ENCODE measurements around the gene ROPN1L. TPM values are rescaled to one million over a fixed set of nuclear protein-coding genes. Genes with fewer than 3 reads are reported as not detected.

Gene ROPN1L
- total RNA-seq, 1 donor from 2014 or later, result not detected

- Mint-ChIP-seq H3K4me1 (peaks cover 15% of the 10 kb centered on the region), H3K27me3 (ENCODE audit: insufficient read depth, low read depth) (peaks cover 7% of the 10 kb centered on the region), H3K36me3 (no peaks in the 10 kb centered on the region), H3K9me3 (no peaks in the 10 kb centered on the region), H3K27ac (no peak overlapping the region), H3K4me3 (peak overlapping the region; percentile 16)
- TF ChIP-seq EZH2 (IDR thresholded peaks at IDR 0.05) (no peak), EZH2phosphoT487 (IDR thresholded peaks at IDR 0.05) (no peak), CTCF (IDR thresholded peaks at IDR 0.05) (no peak)
- no peaks in the 10 kb centered on the region for H3K36me3 ChIP-seq
- DNase-seq (ENCODE audit: low spot score), result no peak
- H3K9ac ChIP-seq, result no peak overlapping the region
- H3K79me2 ChIP-seq (ENCODE audit: low read depth), result no peaks in the 10 kb centered on the region
- H3K9me3 ChIP-seq (ENCODE audit: low read depth), result no peaks in the 10 kb centered on the region
- H3K27ac ChIP-seq, result no peak overlapping the region
- H3K4me2 ChIP-seq, result no peak overlapping the region
- H4K20me1 ChIP-seq (ENCODE audit: low read depth), result no peaks in the 10 kb centered on the region
- H3K27me3 ChIP-seq, result no peaks in the 10 kb centered on the region
- no peak overlapping the region for H2AFZ ChIP-seq (replicated peaks)
- H3K4me1 ChIP-seq, result peaks cover 7% of the 10 kb centered on the region
- no peaks in the 10 kb centered on the region for H3F3A ChIP-seq (ENCODE audit: low read depth)
- no peak overlapping the region for H3K4me3 ChIP-seq
Observed at GRCh38 chr5:10500669-10501068, 59.0 kb downstream of the ROPN1L start.

- TF ChIP-seq CTCF (IDR thresholded peaks at IDR 0.05) (no peak), EZH2phosphoT487 (IDR thresholded peaks at IDR 0.05) (no peak), EZH2 (IDR thresholded peaks at IDR 0.05) (no peak)
- H3F3A ChIP-seq (ENCODE audit: low read depth), result peaks cover 6% of the 10 kb centered on the region
- no peaks in the 10 kb centered on the region for H3K36me3 ChIP-seq
- H3K4me3 ChIP-seq, result no peak overlapping the region
- H3K79me2 ChIP-seq (ENCODE audit: low read depth), result no peaks in the 10 kb centered on the region
- H3K9me3 ChIP-seq (ENCODE audit: low read depth), result no peaks in the 10 kb centered on the region
- H3K4me1 ChIP-seq, result peaks cover 7% of the 10 kb centered on the region
- H4K20me1 ChIP-seq (ENCODE audit: low read depth), result no peaks in the 10 kb centered on the region
- no peaks in the 10 kb centered on the region for H3K27me3 ChIP-seq
- no peak for DNase-seq (ENCODE audit: low spot score)
- H3K4me1 Mint-ChIP-seq, result peaks cover 15% of the 10 kb centered on the region
- H3K27me3 Mint-ChIP-seq (ENCODE audit: insufficient read depth, low read depth), result peaks cover 5% of the 10 kb centered on the region
- H3K9ac ChIP-seq, result no peak overlapping the region
- no peak overlapping the region for H3K4me2 ChIP-seq
- H3K9me3 Mint-ChIP-seq, result no peaks in the 10 kb centered on the region
- no peaks in the 10 kb centered on the region for H3K36me3 Mint-ChIP-seq
- H3K27ac Mint-ChIP-seq, result peak overlapping the region; percentile 87
- no peak overlapping the region for H3K27ac ChIP-seq
- peak overlapping the region; percentile 45 for H2AFZ ChIP-seq (replicated peaks)
- H3K4me3 Mint-ChIP-seq, result no peak overlapping the region
Observed at GRCh38 chr5:10501554-10502075, 59.9 kb downstream of the ROPN1L start.

DNA sequence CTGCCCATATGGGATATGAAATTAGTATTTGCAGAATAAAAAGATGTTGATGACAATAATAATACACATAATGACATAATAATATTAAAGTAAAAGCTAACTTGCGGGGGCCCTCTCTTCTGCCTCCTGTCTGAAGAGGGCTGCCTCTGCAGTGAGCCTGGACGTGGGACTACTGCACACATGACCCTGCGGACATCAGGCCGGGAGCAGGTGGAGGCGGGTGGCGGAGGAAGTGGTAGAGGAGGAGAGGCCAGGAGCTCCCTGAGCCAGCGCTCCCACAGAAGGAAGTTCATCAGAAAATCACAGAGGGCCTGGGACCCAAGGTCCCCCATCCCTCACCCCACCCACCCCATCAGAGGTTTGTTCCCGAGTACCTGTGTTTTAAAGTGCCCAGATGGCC, 60.5 kb downstream of the ROPN1L start:
- no peak overlapping the region for H3K27ac ChIP-seq
- peaks cover 7% of the 10 kb centered on the region for H3K4me1 ChIP-seq
- H3K27ac Mint-ChIP-seq, result no peak overlapping the region
- H3K9ac ChIP-seq, result no peak overlapping the region
- no peaks in the 10 kb centered on the region for H3K79me2 ChIP-seq (ENCODE audit: low read depth)
- peaks cover 5% of the 10 kb centered on the region for H3K27me3 Mint-ChIP-seq (ENCODE audit: insufficient read depth, low read depth)
- H2AFZ ChIP-seq (replicated peaks), result no peak overlapping the region
- peaks cover 6% of the 10 kb centered on the region for H3F3A ChIP-seq (ENCODE audit: low read depth)
- no peaks in the 10 kb centered on the region for H3K9me3 ChIP-seq (ENCODE audit: low read depth)
- H3K4me1 Mint-ChIP-seq, result peaks cover 15% of the 10 kb centered on the region
- no peaks in the 10 kb centered on the region for H3K9me3 Mint-ChIP-seq
- no peak overlapping the region for H3K4me3 Mint-ChIP-seq
- no peaks in the 10 kb centered on the region for H4K20me1 ChIP-seq (ENCODE audit: low read depth)
- DNase-seq (ENCODE audit: low spot score), result no peak
- no peaks in the 10 kb centered on the region for H3K36me3 Mint-ChIP-seq
- H3K36me3 ChIP-seq, result no peaks in the 10 kb centered on the region
- no peak for TF ChIP-seq EZH2 (IDR thresholded peaks at IDR 0.05)
- TF ChIP-seq CTCF (IDR thresholded peaks at IDR 0.05), result no peak
- no peak for TF ChIP-seq EZH2phosphoT487 (IDR thresholded peaks at IDR 0.05)
- no peaks in the 10 kb centered on the region for H3K27me3 ChIP-seq
- H3K4me2 ChIP-seq, result no peak overlapping the region
- no peak overlapping the region for H3K4me3 ChIP-seq

Data from neural progenitor cell (in vitro differentiated cells).